Bronchus fibroblast of lung (primary cell): ENCODE results near the gene THAP5. TPM values are rescaled to one million over a fixed set of nuclear protein-coding genes. Genes with fewer than 3 reads are reported as not detected.

Experiments
- total RNA-seq: library from RNA; depleted of rRNA; stranded (reverse); fragments of >200 nt; gene quantifications from 2 replicates; pipeline ENCODE4 v1.2.3, GENCODE V29; 2015

The THAP5 gene, protein sequence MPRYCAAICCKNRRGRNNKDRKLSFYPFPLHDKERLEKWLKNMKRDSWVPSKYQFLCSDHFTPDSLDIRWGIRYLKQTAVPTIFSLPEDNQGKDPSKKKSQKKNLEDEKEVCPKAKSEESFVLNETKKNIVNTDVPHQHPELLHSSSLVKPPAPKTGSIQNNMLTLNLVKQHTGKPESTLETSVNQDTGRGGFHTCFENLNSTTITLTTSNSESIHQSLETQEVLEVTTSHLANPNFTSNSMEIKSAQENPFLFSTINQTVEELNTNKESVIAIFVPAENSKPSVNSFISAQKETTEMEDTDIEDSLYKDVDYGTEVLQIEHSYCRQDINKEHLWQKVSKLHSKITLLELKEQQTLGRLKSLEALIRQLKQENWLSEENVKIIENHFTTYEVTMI
- total RNA-seq: 12.8 and 21.7 TPM in 2 replicates

DNA sequence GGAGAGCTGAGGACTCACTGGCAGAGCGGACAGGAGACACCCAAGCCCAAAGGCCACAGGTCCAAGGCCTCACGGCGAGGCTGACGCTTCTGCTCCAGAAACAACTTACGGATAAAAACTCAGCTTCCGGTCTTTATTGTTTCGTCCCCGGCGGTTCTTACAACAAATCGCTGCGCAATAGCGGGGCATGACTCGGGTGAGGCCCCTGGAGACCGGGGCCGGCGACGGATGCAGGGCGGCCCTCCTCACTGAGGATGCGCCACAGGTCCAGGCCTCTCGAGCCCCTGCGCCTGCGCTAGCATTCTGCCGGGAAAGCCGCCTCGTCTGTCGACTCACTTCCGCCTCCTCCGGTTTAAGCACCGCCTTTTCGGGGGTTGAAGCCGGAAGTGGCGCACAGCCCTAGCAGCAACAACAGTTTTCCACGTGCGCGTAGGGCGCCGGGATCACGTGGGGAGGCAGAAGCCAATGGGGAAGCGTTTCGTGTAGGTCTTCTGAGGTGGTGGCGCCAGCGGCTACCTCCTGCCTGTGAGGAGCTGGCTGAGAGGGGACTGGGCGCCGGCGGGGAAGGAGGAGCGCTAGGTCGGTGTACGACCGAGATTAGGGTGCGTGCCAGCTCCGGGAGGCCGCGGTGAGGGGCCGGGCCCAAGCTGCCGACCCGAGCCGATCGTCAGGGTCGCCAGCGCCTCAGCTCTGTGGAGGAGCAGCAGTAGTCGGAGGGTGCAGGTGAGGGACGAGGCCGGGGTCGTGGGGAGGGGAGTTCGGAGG, at the start of gene THAP5, which contains the start of gene DNAJB9:
Gene THAP5, minus strand, starts transcription at position 326 of the 765 bp plus-strand sequence. Its CDS starts 137 bp downstream, at position 189.
Gene DNAJB9, plus strand, starts transcription at position 494 of the 765 bp plus-strand sequence. CDS start 1,853 bp downstream, outside the sequence.

GRCh38 chr7:108525985-108526767, 43.3 kb downstream of the THAP5 start, which contains the start of gene PNPLA8:
TSS of gene PNPLA8 (minus strand) at chr7:108526135. CDS start at chr7:108515491, 10,644 bp downstream.

Other genes starting within 250 kb of the THAP5 start
- gene NRCAM, start 113.3 kb downstream of the THAP5 start, total RNA-seq: 3.0 and 4.2 TPM in 2 replicates
- 13.8 and 18.5 TPM in 2 replicates for gene PNPLA8, start 43.6 kb downstream of the THAP5 start, total RNA-seq
- 9.9 and 13.7 TPM in 2 replicates for gene DNAJB9, start 168 bp upstream of the THAP5 start, total RNA-seq